ENCODE data around the gene SERTAD1.

Gene SERTAD1

GRCh38 chr19:40383668-40384248 is 42.0 kb downstream of the SERTAD1 start:
- TF ChIP-seq CTCF (IDR thresholded peaks at IDR 0.05; ENCODE audit: insufficient read depth, low read depth, low read length, missing control alignments), result no peak
- no peak for DNase-seq (ENCODE audit: low read depth)
- no peak overlapping the region for H3K4me3 ChIP-seq (ENCODE audit: low read depth, low read length)

DNA sequence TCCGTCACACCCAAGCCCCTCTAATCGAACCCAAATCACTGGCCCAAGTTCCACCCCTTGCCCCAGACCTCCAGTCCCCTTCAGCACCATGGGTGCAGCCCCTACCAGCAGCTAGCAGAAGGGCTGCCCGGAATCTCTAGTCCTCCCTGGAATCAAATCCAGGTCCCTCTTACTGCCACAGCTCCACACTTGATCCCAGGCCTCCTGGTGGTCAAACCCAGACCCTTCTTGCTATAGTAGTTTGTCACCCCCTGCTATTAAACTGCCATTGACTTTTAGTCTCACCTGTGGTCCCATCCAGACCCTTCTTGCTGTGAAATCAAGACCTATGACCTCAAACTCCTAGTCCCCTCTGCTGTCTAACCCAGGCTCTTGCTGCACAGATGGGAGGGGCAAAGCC is 44.5 kb downstream of the SERTAD1 start:
- no peak for TF ChIP-seq CTCF (IDR thresholded peaks at IDR 0.05; ENCODE audit: insufficient read depth, low read depth, low read length, missing control alignments)
- no peak for DNase-seq (ENCODE audit: low read depth)
- no peak overlapping the region for H3K4me3 ChIP-seq (ENCODE audit: low read depth, low read length)

- H3K4me3 ChIP-seq (ENCODE audit: low read depth, low read length), result no peak overlapping the region
- DNase-seq (ENCODE audit: low read depth), result no peak
- TF ChIP-seq CTCF (IDR thresholded peaks at IDR 0.05; ENCODE audit: insufficient read depth, low read depth, low read length, missing control alignments), result no peak
Observed at GRCh38 chr19:40380199-40381037, 45.4 kb downstream of the SERTAD1 start.

- no peak for DNase-seq (ENCODE audit: low read depth)
- TF ChIP-seq CTCF (IDR thresholded peaks at IDR 0.05; ENCODE audit: insufficient read depth, low read depth, low read length, missing control alignments), result no peak
Observed at GRCh38 chr19:40379446-40380198, 46.2 kb downstream of the SERTAD1 start.

DNA sequence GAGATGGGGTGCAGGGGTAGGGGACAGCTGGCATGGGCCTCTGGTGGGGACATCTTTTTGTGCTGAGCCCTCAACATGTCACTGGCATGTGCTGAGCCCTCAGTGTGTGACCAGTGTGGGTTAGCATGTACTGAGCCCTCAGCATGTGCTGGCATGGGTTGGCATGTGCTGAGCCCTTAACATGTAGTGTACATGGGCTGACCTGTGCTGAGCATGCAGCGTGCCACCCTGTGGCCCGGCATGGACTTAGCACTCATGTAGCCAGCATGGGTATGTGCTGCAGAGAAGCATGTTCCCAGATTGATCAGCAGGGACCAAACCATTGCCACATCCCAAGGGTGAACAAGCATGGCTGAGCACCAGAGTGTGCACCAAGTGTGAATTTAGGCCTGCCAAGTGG is 47.3 kb downstream of the SERTAD1 start:
- no peak for DNase-seq (ENCODE audit: low read depth)
- no peak overlapping the region for H3K4me3 ChIP-seq (ENCODE audit: low read depth, low read length)
- no peak for TF ChIP-seq CTCF (IDR thresholded peaks at IDR 0.05; ENCODE audit: insufficient read depth, low read depth, low read length, missing control alignments)

More at GRCh38 chr19:40379446-40380198, 46.2 kb downstream of the SERTAD1 start:
- H3K4me3 ChIP-seq (ENCODE audit: low read depth, low read length), result no peak overlapping the region

DNA sequence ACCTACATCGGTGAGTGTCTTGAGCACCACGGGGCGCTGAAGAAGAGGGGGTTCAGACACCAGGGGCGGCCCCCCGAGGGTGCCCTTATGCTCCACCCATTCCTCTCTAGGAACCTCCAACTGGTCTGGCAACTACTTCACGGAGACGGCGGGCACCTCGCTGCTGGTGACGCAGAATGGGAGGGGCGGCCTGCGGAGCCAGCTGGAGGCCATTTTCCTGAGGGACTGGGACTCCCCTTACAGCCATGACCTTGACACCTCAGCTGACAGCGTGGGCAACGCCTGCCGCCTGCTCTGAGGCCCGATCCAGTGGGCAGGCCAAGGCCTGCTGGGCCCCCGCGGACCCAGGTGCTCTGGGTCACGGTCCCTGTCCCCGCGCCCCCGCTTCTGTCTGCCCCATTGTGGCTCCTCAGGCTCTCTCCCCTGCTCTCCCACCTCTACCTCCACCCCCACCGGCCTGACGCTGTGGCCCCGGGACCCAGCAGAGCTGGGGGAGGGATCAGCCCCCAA is 47.9 kb downstream of the SERTAD1 start:
- TF ChIP-seq CTCF (IDR thresholded peaks at IDR 0.05; ENCODE audit: insufficient read depth, low read depth, low read length, missing control alignments), result no peak
- DNase-seq (ENCODE audit: low read depth), result no peak
- H3K4me3 ChIP-seq (ENCODE audit: low read depth, low read length), result no peak overlapping the region

Measured in GM12865 (cell line).